Brain microvascular endothelial cell (primary cell): ENCODE data around the gene STH.

Experiments
- DNase-seq: peaks from one replicate; pipeline ENCODE4 v3.0.0-alpha.2; 2020
- H3K27ac ChIP-seq: fragments of 250-450 bp; sonication (Bioruptor Pico); 2 replicates; pipeline ENCODE4 v1.5.1; 2020; ENCODE audit warnings: mild to moderate bottlenecking, moderate library complexity
- H3K27me3 ChIP-seq: fragments of 250-450 bp; sonication (Bioruptor Pico); replicated peaks from 2 replicates; pipeline ENCODE4 v1.5.1; 2020; ENCODE audit warnings: mild to moderate bottlenecking
- H3K36me3 ChIP-seq: fragments of 250-450 bp; sonication (Bioruptor Pico); replicated peaks from 2 replicates; pipeline ENCODE4 v1.5.1; 2020; ENCODE audit warnings: mild to moderate bottlenecking
- H3K4me3 ChIP-seq: 2 replicates; pipeline ENCODE4 v1.5.1; 2011; ENCODE audit warnings: low read depth, mild to moderate bottlenecking, control low read depth, low read length, moderate library complexity
- in situ Hi-C: cut with HindIII; loops from 2 replicates; pipeline ENCODE4 v1.10.0; 2017; ENCODE audit warnings: low sequenced_read_pairs, low pct_ligation_motif_present
- TF ChIP-seq, protein P1 (sequence below): IDR thresholded peaks from 2 replicates; pipeline ENCODE4 v1.5.1; 2011; ENCODE audit warnings: low read depth, mild to moderate bottlenecking, moderate library complexity, low read length, control low read depth, inconsistent platforms; ENCODE audit errors: missing control alignments

STH gene

DNA sequence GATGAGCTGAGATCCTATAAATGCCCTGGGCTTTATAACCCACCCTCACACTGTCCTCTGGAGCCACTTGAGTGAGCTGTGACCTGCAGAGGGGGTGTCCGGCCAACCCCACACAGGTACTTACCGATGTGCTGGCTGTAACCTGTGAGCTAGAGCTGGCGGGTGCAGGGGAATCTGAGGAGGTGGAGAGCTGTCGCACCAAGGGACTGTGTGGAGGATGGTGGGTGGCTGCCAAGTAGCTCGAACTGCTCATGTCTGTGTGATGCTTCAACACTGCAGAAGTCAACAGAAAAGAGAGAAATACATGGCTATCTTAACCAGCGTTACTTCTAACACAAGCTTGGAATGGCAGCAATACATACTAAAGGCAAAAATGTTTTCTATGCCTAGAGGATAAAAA is 39.4 kb downstream of the STH start:
- in situ Hi-C loops, result no loop called here
- Histone ChIP-seq H3K27me3 (no peaks in the 10 kb centered on the region), H3K36me3 (peaks cover 60% of the 10 kb centered on the region), H3K27ac (no peak overlapping the region), H3K4me3 (no peak overlapping the region)
- DNase-seq, result no peak
- TF ChIP-seq, protein P1, sequence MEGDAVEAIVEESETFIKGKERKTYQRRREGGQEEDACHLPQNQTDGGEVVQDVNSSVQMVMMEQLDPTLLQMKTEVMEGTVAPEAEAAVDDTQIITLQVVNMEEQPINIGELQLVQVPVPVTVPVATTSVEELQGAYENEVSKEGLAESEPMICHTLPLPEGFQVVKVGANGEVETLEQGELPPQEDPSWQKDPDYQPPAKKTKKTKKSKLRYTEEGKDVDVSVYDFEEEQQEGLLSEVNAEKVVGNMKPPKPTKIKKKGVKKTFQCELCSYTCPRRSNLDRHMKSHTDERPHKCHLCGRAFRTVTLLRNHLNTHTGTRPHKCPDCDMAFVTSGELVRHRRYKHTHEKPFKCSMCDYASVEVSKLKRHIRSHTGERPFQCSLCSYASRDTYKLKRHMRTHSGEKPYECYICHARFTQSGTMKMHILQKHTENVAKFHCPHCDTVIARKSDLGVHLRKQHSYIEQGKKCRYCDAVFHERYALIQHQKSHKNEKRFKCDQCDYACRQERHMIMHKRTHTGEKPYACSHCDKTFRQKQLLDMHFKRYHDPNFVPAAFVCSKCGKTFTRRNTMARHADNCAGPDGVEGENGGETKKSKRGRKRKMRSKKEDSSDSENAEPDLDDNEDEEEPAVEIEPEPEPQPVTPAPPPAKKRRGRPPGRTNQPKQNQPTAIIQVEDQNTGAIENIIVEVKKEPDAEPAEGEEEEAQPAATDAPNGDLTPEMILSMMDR, result no peak

DNA sequence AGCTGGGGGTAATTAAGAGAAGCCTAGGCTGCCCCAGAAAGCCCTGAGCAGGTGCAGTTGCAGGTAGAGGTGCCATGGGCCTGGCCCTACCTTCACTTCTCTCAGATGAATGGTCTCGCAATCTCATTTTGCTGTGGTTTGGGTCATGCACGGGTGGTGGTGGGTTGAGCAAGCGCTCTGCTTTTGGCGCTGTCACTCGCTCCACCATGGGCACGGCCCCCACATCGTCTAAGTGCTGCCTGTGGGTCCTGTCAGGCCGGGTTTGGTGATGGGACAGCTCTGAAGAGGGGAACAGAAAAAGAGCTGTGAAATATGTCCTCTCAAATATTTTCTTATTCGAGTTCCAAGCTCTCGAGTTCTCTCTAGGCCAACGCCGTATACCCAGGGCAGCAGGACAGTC is 39.9 kb downstream of the STH start:
- H3K27ac ChIP-seq, result no peak overlapping the region
- TF ChIP-seq, protein P1, result no peak
- no peaks in the 10 kb centered on the region for H3K27me3 ChIP-seq
- DNase-seq, result no peak
- in situ Hi-C loops, result no loop called here
- no peak overlapping the region for H3K4me3 ChIP-seq
- peaks cover 58% of the 10 kb centered on the region for H3K36me3 ChIP-seq

DNA sequence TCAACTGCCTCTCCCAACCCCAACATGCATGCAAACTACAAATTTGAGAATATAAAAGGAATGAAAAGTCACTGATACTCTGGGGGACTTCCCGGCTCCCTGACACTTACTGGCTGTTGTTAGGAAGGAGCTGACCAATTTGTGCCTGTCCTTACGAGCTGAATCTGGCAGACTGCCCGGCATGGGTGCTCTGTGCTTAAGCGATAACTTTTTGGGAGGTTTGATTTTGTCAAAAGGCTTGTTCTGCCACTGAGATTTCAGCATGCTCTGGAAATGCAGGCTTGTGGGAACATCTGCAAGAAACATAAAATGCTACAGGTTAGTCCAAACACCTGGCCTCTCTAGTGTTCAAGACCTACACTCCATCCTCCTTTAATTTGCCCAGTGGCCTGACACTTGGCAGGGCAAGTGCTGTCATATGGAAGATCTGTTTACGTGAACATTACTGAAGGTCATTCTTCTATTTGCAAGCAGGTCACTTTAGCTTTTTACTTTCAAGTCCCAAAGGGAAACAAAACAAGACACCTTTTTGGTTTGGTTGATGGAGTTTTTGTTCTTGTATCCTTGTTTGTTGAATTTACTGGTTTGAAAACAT is 40.6 kb downstream of the STH start:
- Histone ChIP-seq H3K36me3 (peaks cover 53% of the 10 kb centered on the region), H3K27ac (no peak overlapping the region), H3K4me3 (no peak overlapping the region), H3K27me3 (no peaks in the 10 kb centered on the region)
- DNase-seq, result no peak
- in situ Hi-C loops, result no loop called here
- TF ChIP-seq, protein P1, result no peak

DNA sequence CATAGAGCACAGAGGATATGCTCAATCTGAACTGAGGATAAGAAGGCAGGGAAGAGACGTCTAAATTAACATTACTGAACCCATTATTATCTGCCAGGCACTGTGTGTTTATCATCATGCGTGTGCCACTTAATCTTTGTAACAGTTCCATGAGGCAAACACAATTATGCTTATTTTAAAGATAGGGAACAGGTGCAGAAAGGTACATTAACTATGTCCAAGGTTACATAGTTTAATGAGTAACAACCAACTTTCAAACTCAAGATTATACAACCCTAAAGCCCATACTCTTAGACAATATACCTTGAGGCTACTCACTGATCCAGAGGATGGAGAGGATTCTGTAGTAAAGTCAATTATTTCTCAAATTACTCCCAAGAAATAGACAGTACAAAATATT is 43.2 kb downstream of the STH start:
- no peak for DNase-seq
- no peak overlapping the region for H3K4me3 ChIP-seq
- no peaks in the 10 kb centered on the region for H3K27me3 ChIP-seq
- TF ChIP-seq, protein P1, result no peak
- H3K36me3 ChIP-seq, result peaks cover 44% of the 10 kb centered on the region
- no peak overlapping the region for H3K27ac ChIP-seq
- in situ Hi-C loops, result no loop called here

DNA sequence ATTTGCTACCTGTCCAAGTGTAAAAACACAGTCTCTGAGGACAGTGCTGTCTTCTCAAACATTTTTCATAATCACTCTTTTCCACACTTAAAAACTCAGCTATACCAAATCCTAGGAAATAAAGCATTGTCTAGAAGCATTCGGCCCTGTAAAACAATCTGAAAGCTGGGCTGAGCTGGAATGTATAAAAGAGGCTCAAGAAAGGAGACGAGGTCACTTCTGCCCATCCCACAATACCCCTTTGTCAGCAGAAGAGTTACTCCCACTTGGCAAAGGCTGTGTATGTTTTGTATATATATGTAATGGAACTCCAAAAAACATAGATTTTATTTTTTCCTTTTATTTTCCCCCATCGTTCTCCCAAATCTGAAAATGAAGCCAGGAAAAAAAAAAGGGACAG is 43.9 kb downstream of the STH start:
- TF ChIP-seq, protein P1, result no peak
- Histone ChIP-seq H3K27me3 (no peaks in the 10 kb centered on the region), H3K4me3 (no peak overlapping the region), H3K36me3 (peaks cover 42% of the 10 kb centered on the region), H3K27ac (no peak overlapping the region)
- DNase-seq, result no peak
- in situ Hi-C loops, result no loop called here

DNA sequence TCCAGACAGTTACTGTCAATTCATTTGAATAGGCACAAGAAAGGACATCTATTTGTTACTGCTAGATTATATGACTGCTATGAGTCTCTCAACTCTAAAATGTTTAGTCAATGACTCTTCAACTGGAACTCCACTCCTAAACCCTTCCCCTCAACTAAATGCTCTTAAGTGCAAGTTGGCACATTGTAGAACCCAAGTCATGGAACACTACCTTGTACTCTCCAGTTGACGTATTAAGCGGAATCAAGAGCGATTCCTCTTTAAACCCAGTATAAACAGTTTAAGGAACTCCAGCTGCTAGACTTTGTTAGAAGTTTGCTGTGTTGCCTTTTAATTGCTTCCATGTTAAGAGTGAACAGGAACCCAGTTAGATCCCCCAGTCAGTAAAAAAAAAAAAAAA is 44.6 kb downstream of the STH start:
- in situ Hi-C loops, result no loop called here
- no peaks in the 10 kb centered on the region for H3K27me3 ChIP-seq
- TF ChIP-seq, protein P1, result no peak
- no peak overlapping the region for H3K27ac ChIP-seq
- peaks cover 42% of the 10 kb centered on the region for H3K36me3 ChIP-seq
- H3K4me3 ChIP-seq, result no peak overlapping the region
- no peak for DNase-seq
